Endometrium (tissue), 2 donors: ENCODE data around the gene CRYL1.

Source experiments
- FAIRE-seq: peaks from 2 replicates; lab custom pipeline; 2012; peaks lifted over from hg19 to GRCh38; lab: Jason Lieb, UNC
- donor health status: control.
- donor health status: control.

CRYL1 gene

DNA sequence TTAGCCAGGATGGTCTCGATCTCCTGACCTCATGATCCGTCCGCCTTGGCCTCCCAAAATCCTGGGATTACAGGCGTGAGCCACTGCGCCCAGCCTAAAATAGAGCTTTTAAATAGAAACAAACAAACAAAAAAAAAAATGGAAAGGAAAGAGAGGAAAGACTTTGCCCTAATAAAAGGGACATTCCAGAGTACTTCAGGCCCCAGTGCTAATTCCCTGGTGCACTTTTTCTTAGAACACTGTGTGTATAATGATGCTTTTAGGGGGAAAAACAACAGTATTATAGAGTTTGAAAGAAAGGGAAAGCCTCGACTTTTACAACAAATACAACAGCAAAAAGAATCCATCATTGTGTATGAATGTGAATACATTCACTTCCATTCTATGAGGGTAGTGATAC, 104.7 kb downstream of the CRYL1 start:
- no peak for FAIRE-seq

DNA sequence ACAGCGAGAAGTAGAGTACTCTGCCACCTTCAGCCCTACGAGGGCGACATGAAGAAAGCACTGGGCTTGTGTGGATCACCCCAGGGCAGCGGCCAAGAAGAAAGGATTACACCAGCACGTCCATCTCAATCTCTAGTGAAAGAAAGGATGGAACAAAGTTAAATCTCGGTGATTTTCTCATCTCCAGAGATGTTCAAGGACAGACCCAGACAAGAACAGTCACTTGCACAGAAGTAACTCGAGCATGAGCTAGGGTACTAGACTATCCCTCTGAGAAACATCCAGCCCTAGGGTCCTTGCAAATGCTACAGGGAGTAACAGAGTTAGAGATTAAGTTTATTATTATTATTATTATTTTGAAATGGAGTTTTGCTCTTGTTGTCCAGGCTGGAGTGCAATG, 106.7 kb downstream of the CRYL1 start:
- FAIRE-seq = no peak

- FAIRE-seq = no peak
Observed at GRCh38 chr13:20416223-20416745, 109.4 kb downstream of the CRYL1 start.

- no peak for FAIRE-seq
Observed at GRCh38 chr13:20415694-20416107, 110.0 kb downstream of the CRYL1 start.

GRCh38 chr13:20415306-20415679, 110.4 kb downstream of the CRYL1 start:
- no peak for FAIRE-seq

DNA sequence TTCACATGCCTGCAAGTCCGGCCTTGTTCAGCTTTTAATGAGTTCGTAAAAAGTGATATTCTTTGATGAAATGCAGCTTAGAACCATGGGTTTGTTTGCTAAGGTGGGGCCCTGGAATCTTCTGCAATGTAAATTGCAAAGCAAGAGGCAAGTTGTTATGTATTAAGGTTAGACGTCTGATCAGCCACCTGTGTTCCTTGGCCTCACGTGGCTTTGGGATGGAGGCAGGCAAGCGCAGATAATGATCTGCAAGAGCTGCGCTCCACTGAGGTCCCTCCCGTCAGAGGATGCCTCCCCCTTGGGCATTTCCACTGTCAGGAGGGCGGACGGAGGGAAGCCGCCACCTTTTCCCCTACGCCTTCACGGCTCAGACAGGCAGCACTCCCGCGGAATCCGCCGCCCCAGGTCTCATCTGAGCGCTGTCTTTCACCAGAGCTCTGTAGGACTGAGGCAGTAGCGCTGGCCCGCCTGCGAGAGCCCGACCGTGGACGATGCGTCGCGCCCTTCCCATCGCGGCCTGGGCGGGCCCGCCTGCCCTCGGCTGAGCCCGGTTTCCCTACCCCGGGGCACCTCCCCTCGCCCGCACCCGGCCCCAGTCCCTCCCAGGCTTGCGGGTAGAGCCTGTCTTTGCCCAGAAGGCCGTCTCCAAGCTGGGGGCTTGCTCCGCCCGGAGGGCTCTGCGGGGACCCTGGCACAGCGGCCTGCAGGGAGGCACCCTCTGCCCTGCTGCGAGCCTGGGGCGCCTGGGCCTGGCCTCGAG, 110.9 kb downstream of the CRYL1 start:
- FAIRE-seq = no peak

DNA sequence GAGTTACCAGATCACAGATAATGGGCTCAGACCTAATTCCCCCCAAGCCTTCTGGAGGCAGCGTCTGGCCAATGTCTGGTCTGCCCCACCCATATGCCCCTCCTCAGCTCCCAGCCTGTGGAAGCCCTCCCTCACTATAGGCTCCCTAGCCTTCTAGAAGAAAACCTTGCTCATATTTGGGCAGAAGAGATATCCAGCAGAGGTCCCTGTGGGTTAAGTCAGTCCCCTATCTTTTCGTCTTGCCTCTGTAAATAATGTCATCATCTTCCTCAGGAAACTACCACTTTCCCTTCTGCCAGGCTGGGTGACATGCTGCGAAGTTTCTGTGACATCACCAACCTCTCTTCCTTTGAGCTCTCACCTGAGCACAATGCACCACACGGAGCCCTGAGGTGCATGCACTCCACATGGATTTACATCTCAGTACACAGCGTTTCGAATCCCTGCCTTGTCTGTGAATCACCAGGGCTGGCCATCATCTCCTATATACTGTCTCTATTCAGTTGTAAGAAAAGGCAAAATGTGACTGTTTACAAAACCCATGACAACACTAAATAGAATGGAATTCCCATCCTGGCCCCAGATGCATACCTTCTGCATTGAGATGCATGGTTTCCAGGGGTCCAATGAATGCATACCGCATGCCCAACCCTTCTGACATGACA, 112.8 kb downstream of the CRYL1 start:
- no peak for FAIRE-seq

DNA sequence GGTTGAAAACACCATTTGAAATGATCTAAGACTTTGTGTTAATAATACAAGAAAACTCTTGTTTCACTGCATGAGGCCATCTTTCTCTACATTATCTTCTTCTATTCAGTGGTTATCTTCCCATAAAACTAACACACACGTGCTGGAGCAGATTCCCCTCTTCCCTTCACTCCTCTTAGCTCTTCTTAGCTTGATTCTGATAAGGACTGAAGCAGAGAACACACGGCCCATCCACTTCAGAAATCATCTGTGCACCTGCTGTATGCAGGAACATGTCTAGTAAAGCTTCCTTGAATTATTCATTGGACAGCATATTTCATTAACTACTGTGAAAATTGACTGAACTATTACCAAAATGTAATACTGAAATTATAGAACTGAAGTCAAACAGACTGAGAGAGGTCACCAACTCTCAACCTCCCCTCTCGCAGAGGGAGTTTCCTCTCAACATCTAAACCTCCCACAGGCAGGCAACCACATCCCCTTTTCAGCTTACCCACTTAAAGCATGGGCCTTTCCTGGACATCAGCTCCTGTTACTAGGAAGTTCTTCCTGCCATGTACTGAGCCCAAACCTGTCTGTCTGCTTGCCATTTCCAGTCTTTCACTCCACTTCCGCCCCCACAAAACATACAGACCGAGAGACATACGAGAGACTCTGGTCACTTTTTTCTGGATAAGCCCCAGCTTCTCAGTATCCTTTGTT, 113.9 kb downstream of the CRYL1 start:
- FAIRE-seq = no peak

DNA sequence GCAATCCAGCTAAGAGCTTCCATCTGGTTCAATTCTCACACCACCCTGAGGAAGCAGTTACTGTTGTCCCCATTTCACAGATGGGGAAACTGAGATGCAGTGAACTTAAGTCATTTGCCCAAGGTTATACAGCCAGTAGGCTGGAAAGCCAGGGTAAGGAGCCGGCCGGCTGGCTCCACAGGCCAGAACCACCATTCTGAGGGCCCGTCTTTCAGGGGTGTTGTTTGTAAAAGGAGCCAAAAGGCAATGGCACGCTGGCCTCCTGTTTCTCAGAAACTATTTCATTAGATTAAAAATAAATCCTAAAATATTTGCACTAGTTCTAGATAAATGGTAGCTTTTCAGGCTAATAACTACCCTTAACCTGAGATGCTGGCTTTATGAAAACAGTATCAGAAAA, 114.9 kb downstream of the CRYL1 start:
- FAIRE-seq = no peak

GRCh38 chr13:20408181-20408580, 117.5 kb downstream of the CRYL1 start:
- no peak for FAIRE-seq

GRCh38 chr13:20407759-20408158, 117.9 kb downstream of the CRYL1 start:
- no peak for FAIRE-seq

DNA sequence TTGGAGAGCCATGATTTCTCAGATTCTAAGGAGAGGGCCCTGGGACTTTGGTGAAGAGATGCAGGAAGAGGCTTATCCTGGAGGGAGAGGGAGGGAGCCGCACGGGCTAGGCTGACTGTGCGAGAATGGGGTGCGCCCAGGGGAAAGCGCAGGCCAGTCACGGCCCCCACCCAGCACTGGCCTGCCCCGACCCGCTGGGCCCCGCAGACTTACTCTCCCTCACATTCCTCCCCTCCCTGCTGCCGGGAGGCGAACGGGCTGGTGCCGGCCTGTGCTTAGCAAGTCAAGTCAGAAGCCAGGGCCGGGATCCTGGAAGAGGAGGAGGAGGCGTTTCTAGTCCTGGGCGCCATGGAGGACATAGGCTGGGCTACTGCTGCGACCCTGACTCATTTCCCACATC, 120.0 kb downstream of the CRYL1 start:
- FAIRE-seq = no peak

- no peak for FAIRE-seq
Observed at GRCh38 chr13:20404488-20405222, 121.0 kb downstream of the CRYL1 start.

GRCh38 chr13:20403826-20404225, 121.8 kb downstream of the CRYL1 start:
- FAIRE-seq = no peak

GRCh38 chr13:20402881-20403280, 122.8 kb downstream of the CRYL1 start:
- no peak for FAIRE-seq

- no peak for FAIRE-seq
Observed at GRCh38 chr13:20401931-20402856, 123.5 kb downstream of the CRYL1 start.

- no peak for FAIRE-seq
Observed at GRCh38 chr13:20401531-20401930, 124.1 kb downstream of the CRYL1 start.

GRCh38 chr13:20400774-20401173, 124.9 kb downstream of the CRYL1 start:
- no peak for FAIRE-seq

DNA sequence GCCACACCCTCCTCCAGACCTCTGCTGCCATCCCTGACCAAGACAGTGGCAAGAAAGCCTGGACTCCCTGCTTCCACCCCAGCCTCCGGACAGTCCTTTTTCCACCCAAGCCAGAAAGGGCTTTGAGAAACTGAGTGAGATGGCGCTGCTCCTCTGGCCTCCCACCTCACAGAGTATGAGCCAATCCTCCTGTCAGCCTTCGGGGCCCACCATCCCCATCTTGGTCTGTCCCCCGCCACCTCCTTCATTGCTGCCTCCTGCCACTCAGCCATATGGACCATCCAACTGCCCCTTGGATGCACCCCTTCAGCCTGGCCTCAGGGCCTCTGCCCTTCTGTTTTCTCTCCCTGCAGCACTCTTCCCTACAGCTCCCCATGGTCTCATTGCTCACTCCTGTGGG, 125.7 kb downstream of the CRYL1 start:
- FAIRE-seq = no peak

DNA sequence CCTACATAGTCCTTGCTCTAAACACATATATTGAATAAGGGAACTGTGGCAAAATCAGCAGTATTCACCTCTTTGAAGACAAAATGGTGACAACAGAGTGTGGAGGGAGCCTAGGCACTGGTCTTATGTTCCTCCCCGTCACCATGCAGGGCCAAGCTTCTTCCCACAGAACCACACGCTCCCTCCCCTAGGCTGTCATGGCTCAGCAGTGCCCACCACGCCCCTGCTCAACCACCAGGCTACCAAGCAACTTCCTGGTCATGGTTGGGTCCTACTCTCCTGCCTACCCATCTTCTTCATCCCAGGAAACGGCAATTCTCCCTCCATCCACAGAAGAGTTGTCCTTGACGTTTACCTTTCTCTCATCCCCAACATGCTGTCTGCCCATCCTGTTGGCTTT, 126.1 kb downstream of the CRYL1 start:
- no peak for FAIRE-seq

- FAIRE-seq = no peak
Observed at GRCh38 chr13:20398459-20398858, 127.2 kb downstream of the CRYL1 start.
